HEK293 (cell line): ENCODE measurements around the gene AIFM3.

Source experiments
- BCL11B ChIP-seq: fragments of 450-650 bp; formaldehyde crosslinking; IDR thresholded peaks from 2 replicates; pipeline ENCODE4 v1.5.1; 2016; ENCODE audit warnings: low read depth, missing biosample characterization, missing genetic modification characterization
- GLI4 ChIP-seq: fragments of 450-650 bp; formaldehyde crosslinking; IDR thresholded peaks from 2 replicates; pipeline ENCODE4 v1.5.1; 2016; ENCODE audit warnings: missing biosample characterization, missing genetic modification characterization
- KLF9 ChIP-seq: fragments of 450-650 bp; formaldehyde crosslinking; IDR thresholded peaks from 2 replicates; pipeline ENCODE4 v1.5.1; 2016; ENCODE audit warnings: missing biosample characterization, missing genetic modification characterization, low read depth
- SP3 ChIP-seq: fragments of 450-650 bp; formaldehyde crosslinking; IDR thresholded peaks from 2 replicates; pipeline ENCODE4 v1.5.1; 2016; ENCODE audit warnings: missing biosample characterization, missing genetic modification characterization
- ZEB2 ChIP-seq: fragments of 450-650 bp; formaldehyde crosslinking; IDR thresholded peaks from 2 replicates; pipeline ENCODE4 v1.5.1; 2016; ENCODE audit warnings: missing biosample characterization, missing genetic modification characterization
- ZFP37 ChIP-seq: fragments of 450-650 bp; formaldehyde crosslinking; IDR thresholded peaks from 2 replicates; pipeline ENCODE4 v1.5.1; 2016; ENCODE audit warnings: missing biosample characterization, missing genetic modification characterization
- ZFP69B ChIP-seq: fragments of 450-650 bp; formaldehyde crosslinking; IDR thresholded peaks from 2 replicates; pipeline ENCODE4 v1.5.1; 2016; ENCODE audit warnings: missing biosample characterization, missing genetic modification characterization
- ZNF10 ChIP-seq: fragments of 450-650 bp; formaldehyde crosslinking; IDR thresholded peaks from 2 replicates; pipeline ENCODE4 v1.5.1; 2017; ENCODE audit warnings: missing biosample characterization, missing genetic modification characterization
- ZNF114 ChIP-seq: fragments of 450-650 bp; formaldehyde crosslinking; IDR thresholded peaks from 2 replicates; pipeline ENCODE4 v1.5.0; 2017; ENCODE audit warnings: missing biosample characterization, missing genetic modification characterization
- ZNF133 ChIP-seq: fragments of 450-650 bp; formaldehyde crosslinking; IDR thresholded peaks from 2 replicates; pipeline ENCODE4 v1.5.1; 2016; ENCODE audit warnings: missing biosample characterization, missing genetic modification characterization
- ZNF211 ChIP-seq: fragments of 450-650 bp; formaldehyde crosslinking; IDR thresholded peaks from 2 replicates; pipeline ENCODE4 v1.5.1; 2016; ENCODE audit warnings: low read depth, missing biosample characterization, missing genetic modification characterization
- ZNF23 ChIP-seq: fragments of 450-650 bp; formaldehyde crosslinking; IDR thresholded peaks from 2 replicates; pipeline ENCODE4 v1.5.1; 2016; ENCODE audit warnings: missing biosample characterization, missing genetic modification characterization, borderline replicate concordance
- ZNF24 ChIP-seq: fragments of 450-650 bp; formaldehyde crosslinking; IDR thresholded peaks from 2 replicates; pipeline ENCODE4 v1.5.1; 2016; ENCODE audit warnings: missing biosample characterization, missing genetic modification characterization
- ZNF302 ChIP-seq: fragments of 450-650 bp; formaldehyde crosslinking; IDR thresholded peaks from 2 replicates; pipeline ENCODE4 v1.5.1; 2016; ENCODE audit warnings: missing biosample characterization, missing genetic modification characterization, low read depth
- ZNF335 ChIP-seq: fragments of 450-650 bp; formaldehyde crosslinking; conservative IDR thresholded peaks from 2 replicates; pipeline ENCODE4 v1.5.1; 2016; ENCODE audit warnings: missing biosample characterization, missing genetic modification characterization
- ZNF433 ChIP-seq: fragments of 450-650 bp; formaldehyde crosslinking; IDR thresholded peaks from 2 replicates; pipeline ENCODE4 v1.5.1; 2016; ENCODE audit warnings: missing biosample characterization, missing genetic modification characterization, low read depth
- ZNF530 ChIP-seq: fragments of 450-650 bp; formaldehyde crosslinking; IDR thresholded peaks from 2 replicates; pipeline ENCODE4 v1.5.1; 2016; ENCODE audit warnings: low read depth, missing biosample characterization, missing genetic modification characterization
- ZNF544 ChIP-seq: fragments of 450-650 bp; formaldehyde crosslinking; IDR thresholded peaks from 2 replicates; pipeline ENCODE4 v1.5.0; 2017; ENCODE audit warnings: missing biosample characterization, missing genetic modification characterization
- ZNF560 ChIP-seq: fragments of 450-650 bp; formaldehyde crosslinking; IDR thresholded peaks from 2 replicates; pipeline ENCODE4 v1.5.1; 2017; ENCODE audit warnings: missing biosample characterization, missing genetic modification characterization, borderline replicate concordance
- ZNF660 ChIP-seq: fragments of 450-650 bp; IDR thresholded peaks from 2 replicates; pipeline ENCODE4 v1.5.1; 2018; ENCODE audit warnings: missing biosample characterization, mild to moderate bottlenecking, missing genetic modification characterization
- ZNF701 ChIP-seq: fragments of 450-650 bp; formaldehyde crosslinking; IDR thresholded peaks from 2 replicates; pipeline ENCODE4 v1.5.1; 2016; ENCODE audit warnings: missing biosample characterization, missing genetic modification characterization
- ZNF76 ChIP-seq: fragments of 450-650 bp; formaldehyde crosslinking; IDR thresholded peaks from 2 replicates; pipeline ENCODE4; 2016; ENCODE audit warnings: low read depth, missing biosample characterization, missing genetic modification characterization, borderline replicate concordance
- ZNF785 ChIP-seq: fragments of 450-650 bp; formaldehyde crosslinking; IDR thresholded peaks from 2 replicates; pipeline ENCODE4 v1.5.1; 2016; ENCODE audit warnings: missing biosample characterization, missing genetic modification characterization
- ZNF791 ChIP-seq: fragments of 450-650 bp; formaldehyde crosslinking; IDR thresholded peaks from 2 replicates; pipeline ENCODE4 v1.5.1; 2016; ENCODE audit warnings: missing biosample characterization, missing genetic modification characterization
- TF ChIP-seq, protein P1 (sequence below): fragments of 450-650 bp; formaldehyde crosslinking; IDR thresholded peaks from 2 replicates; pipeline ENCODE4 v1.5.1; 2017; ENCODE audit warnings: missing biosample characterization, missing genetic modification characterization
- TF ChIP-seq, protein P2 (sequence below): fragments of 450-650 bp; formaldehyde crosslinking; IDR thresholded peaks from 2 replicates; pipeline ENCODE4 v1.5.1; 2016; ENCODE audit warnings: missing biosample characterization, missing genetic modification characterization
- TF ChIP-seq, protein P3 (sequence below): fragments of 450-650 bp; formaldehyde crosslinking; IDR thresholded peaks from 2 replicates; pipeline ENCODE4 v1.5.1; 2016; ENCODE audit warnings: missing biosample characterization, missing genetic modification characterization, borderline replicate concordance
- TF ChIP-seq, protein P4 (sequence below): fragments of 450-650 bp; formaldehyde crosslinking; IDR thresholded peaks from 2 replicates; pipeline ENCODE4 v1.5.1; 2016; ENCODE audit warnings: missing biosample characterization, missing genetic modification characterization
- TF ChIP-seq, protein P5 (sequence below): fragments of 450-650 bp; formaldehyde crosslinking; IDR thresholded peaks from 2 replicates; pipeline ENCODE4 v1.5.1; 2016; ENCODE audit warnings: missing biosample characterization, missing genetic modification characterization

Gene AIFM3

DNA sequence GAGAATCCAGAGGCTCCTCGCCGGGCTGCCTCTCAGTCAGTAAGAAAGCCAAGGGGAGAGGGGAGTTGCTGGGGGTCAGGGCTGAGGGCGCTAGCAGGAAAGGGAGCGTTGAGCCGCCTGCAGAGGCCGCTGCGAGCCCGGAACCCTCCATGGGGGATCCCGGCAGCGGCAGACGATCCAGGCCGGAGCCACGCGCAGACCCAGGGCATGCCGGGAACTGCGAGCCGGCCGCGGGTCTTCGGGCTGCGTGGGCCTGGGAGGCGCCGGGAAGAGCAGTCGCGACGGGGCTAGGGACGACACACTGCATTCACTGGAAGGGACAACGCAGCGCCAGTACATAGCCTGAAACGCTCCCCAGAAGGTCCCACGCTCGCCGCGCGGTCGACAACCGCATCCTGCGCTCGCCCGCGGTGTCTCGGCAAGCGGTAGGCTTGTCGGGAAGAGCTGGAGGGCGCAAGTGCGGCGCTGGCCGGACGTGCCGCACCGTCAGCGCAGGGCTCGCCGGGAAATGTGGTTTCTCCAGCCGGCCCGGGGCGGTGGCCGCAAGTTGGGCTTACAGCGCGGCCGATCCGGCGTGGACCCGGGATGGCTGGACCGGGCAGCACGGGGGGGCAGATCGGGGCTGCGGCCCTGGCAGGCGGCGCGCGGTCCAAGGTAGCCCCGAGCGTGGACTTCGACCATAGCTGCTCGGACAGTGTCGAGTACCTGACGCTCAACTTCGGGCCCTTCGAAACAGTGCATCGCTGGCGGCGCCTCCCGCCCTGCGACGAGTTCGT is 14.9 kb downstream of the AIFM3 start, which contains the start of gene LZTR1 (continued):
- TF ChIP-seq, protein P1, sequence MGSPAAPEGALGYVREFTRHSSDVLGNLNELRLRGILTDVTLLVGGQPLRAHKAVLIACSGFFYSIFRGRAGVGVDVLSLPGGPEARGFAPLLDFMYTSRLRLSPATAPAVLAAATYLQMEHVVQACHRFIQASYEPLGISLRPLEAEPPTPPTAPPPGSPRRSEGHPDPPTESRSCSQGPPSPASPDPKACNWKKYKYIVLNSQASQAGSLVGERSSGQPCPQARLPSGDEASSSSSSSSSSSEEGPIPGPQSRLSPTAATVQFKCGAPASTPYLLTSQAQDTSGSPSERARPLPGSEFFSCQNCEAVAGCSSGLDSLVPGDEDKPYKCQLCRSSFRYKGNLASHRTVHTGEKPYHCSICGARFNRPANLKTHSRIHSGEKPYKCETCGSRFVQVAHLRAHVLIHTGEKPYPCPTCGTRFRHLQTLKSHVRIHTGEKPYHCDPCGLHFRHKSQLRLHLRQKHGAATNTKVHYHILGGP (tag by site-specific recombination) = no peak
- TF ChIP-seq, protein P2, sequence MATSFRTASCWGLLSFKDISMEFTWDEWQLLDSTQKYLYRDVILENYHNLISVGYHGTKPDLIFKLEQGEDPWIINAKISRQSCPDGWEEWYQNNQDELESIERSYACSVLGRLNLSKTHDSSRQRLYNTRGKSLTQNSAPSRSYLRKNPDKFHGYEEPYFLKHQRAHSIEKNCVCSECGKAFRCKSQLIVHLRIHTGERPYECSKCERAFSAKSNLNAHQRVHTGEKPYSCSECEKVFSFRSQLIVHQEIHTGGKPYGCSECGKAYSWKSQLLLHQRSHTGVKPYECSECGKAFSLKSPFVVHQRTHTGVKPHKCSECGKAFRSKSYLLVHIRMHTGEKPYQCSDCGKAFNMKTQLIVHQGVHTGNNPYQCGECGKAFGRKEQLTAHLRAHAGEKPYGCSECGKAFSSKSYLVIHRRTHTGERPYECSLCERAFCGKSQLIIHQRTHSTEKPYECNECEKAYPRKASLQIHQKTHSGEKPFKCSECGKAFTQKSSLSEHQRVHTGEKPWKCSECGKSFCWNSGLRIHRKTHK (tag by site-specific recombination) = no peak
- TF ChIP-seq ZNF544 (tag by site-specific recombination) (no peak), ZNF785 (tag by site-specific recombination) (peak; percentile 24; the same call in 1 of the 2 replicates), ZNF701 (tag by site-specific recombination) (no peak), ZNF791 (tag by site-specific recombination) (no peak), ZNF211 (tag by site-specific recombination) (no peak), ZNF530 (tag by site-specific recombination) (no peak), ZNF24 (peak; percentile 73; the same call in 1 of the 2 replicates), ZFP69B (tag by site-specific recombination) (0 out of 2 replicates have a peak, but pooled peaks have one; percentile 10), ZNF660 (tag by site-specific recombination) (peak; percentile 57; the same call in 1 of the 2 replicates), ZFP37 (tag by site-specific recombination) (peak; percentile 97), ZEB2 (peak; percentile 95), ZNF133 (tag by site-specific recombination) (no peak), GLI4 (tag by site-specific recombination) (0 out of 2 replicates have a peak, but pooled peaks have one; percentile 35), ZNF560 (tag by site-specific recombination) (no peak), BCL11B (tag by site-specific recombination) (peak; percentile 53), SP3 (tag by site-specific recombination) (peak; percentile 38; the same call in 1 of the 2 replicates), ZNF76 (tag by site-specific recombination) (peak; percentile 99), ZNF302 (no peak), ZNF114 (no peak), KLF9 (tag by site-specific recombination) (no peak; the same call in 1 of the 2 replicates), ZNF335 (tag by site-specific recombination) (peak; percentile 99), ZNF23 (tag by site-specific recombination) (no peak), ZNF433 (tag by site-specific recombination) (no peak), ZNF10 (no peak)
- TF ChIP-seq, protein P3, sequence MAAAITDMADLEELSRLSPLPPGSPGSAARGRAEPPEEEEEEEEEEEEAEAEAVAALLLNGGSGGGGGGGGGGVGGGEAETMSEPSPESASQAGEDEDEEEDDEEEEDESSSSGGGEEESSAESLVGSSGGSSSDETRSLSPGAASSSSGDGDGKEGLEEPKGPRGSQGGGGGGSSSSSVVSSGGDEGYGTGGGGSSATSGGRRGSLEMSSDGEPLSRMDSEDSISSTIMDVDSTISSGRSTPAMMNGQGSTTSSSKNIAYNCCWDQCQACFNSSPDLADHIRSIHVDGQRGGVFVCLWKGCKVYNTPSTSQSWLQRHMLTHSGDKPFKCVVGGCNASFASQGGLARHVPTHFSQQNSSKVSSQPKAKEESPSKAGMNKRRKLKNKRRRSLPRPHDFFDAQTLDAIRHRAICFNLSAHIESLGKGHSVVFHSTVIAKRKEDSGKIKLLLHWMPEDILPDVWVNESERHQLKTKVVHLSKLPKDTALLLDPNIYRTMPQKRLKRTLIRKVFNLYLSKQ (tag by site-specific recombination) = no peak
- TF ChIP-seq, protein P4, sequence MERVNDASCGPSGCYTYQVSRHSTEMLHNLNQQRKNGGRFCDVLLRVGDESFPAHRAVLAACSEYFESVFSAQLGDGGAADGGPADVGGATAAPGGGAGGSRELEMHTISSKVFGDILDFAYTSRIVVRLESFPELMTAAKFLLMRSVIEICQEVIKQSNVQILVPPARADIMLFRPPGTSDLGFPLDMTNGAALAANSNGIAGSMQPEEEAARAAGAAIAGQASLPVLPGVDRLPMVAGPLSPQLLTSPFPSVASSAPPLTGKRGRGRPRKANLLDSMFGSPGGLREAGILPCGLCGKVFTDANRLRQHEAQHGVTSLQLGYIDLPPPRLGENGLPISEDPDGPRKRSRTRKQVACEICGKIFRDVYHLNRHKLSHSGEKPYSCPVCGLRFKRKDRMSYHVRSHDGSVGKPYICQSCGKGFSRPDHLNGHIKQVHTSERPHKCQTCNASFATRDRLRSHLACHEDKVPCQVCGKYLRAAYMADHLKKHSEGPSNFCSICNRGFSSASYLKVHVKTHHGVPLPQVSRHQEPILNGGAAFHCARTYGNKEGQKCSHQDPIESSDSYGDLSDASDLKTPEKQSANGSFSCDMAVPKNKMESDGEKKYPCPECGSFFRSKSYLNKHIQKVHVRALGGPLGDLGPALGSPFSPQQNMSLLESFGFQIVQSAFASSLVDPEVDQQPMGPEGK = peak; percentile 44
- TF ChIP-seq, protein P5, sequence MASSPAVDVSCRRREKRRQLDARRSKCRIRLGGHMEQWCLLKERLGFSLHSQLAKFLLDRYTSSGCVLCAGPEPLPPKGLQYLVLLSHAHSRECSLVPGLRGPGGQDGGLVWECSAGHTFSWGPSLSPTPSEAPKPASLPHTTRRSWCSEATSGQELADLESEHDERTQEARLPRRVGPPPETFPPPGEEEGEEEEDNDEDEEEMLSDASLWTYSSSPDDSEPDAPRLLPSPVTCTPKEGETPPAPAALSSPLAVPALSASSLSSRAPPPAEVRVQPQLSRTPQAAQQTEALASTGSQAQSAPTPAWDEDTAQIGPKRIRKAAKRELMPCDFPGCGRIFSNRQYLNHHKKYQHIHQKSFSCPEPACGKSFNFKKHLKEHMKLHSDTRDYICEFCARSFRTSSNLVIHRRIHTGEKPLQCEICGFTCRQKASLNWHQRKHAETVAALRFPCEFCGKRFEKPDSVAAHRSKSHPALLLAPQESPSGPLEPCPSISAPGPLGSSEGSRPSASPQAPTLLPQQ (tag by site-specific recombination) = peak; percentile 88
